HG02970 (cell line): ENCODE measurements around the gene UGT1A6.

ENCODE experiments used
- ATAC-seq: cut with Tn5 transposase; IDR thresholded peaks from one replicate; pipeline ENCODE4 v1.9.1; 2021; ENCODE audit warnings: mild to moderate bottlenecking, moderate library complexity, moderate number of reproducible peaks; ENCODE audit not compliant: unreplicated experiment, low FRiP score

UGT1A6 gene

DNA sequence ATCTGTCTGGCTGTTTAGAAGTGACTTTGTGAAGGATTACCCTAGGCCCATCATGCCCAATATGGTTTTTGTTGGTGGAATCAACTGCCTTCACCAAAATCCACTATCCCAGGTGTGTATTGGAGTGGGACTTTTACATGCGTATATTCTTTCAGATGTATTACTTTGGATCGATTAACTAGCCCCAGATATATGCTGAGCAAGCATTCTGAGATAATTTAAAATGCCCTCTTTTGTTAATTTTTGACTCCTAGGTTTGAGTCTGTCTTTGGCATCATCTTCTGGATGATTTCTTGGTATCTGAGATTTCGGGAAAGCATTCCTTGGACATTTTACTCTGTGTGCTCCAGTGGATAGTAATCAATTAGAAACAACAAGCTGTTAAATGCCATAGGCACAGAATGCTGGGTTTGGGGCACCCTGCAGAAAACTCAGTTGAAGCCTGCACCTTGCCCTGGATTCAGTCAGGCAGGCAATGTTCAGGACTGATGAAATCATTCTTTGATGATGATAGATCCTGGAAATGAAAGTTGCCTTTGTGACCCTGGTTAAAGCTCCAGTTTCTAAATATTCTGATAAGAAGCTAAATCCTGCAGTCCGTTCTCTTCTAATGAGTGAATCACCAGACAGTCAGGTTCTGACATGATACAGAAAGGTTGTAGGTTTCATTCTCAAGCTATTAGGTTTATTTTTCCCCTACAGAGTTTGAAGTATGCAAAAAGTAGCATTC, 68.5 kb downstream of the UGT1A6 start:
- no peak for ATAC-seq

- ATAC-seq, result no peak
Observed at GRCh38 chr2:233764264-233764663, 71.6 kb downstream of the UGT1A6 start.

DNA sequence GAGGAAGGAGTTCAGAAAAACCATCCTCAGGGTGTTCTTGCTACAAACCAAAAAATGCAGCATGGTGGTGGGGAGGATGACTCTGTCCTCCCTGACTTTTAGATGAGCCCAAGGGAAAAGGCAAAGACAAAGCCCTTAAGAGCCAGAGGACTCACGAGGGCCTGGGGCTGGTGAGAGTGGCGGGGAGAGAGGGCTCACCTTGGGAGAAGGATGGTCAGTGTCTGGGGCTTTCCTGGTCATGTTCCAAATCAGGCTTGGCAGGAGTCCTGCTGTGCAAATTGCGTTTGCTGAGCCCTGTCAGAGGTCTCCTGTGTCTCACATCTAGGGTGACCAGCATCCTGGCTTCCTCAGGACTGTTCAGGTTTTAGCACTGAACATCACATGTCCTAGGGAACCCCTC, 72.1 kb downstream of the UGT1A6 start:
- ATAC-seq, result no peak

- no peak for ATAC-seq
Observed at GRCh38 chr2:233766416-233766815, 73.7 kb downstream of the UGT1A6 start.

DNA sequence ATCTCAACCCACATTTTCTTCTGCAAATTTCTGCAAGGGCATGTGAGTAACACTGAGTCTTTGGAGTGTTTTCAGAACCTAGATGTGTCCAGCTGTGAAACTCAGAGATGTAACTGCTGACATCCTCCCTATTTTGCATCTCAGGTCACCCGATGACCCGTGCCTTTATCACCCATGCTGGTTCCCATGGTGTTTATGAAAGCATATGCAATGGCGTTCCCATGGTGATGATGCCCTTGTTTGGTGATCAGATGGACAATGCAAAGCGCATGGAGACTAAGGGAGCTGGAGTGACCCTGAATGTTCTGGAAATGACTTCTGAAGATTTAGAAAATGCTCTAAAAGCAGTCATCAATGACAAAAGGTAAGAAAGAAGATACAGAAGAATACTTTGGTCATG, 75.4 kb downstream of the UGT1A6 start:
- no peak for ATAC-seq

DNA sequence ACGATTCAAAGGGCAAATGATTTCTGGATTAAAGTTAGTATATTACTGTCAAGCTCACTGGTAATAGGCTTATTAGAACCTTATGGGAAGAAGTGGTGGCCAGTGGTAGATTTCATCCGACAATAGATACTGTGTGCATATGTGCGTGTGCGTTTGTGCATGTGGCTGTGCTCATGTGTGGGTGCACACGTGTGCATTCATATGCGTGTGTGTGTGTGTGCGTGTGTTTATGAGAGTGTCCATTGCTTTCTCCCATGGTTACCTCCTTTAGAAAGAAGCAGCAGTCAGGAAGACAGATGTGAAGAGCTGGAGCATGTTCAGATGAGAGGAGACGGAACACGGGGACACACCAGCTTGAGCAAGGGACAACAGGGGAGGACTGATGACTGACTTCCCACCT, 76.6 kb downstream of the UGT1A6 start:
- no peak for ATAC-seq

DNA sequence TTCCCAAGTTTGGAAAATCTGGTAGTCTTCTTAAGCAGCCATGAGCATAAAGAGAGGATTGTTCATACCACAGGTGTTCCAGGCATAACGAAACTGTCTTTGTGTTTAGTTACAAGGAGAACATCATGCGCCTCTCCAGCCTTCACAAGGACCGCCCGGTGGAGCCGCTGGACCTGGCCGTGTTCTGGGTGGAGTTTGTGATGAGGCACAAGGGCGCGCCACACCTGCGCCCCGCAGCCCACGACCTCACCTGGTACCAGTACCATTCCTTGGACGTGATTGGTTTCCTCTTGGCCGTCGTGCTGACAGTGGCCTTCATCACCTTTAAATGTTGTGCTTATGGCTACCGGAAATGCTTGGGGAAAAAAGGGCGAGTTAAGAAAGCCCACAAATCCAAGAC, 79.5 kb downstream of the UGT1A6 start:
- ATAC-seq, result no peak

GRCh38 chr2:233772583-233772982, 79.9 kb downstream of the UGT1A6 start:
- no peak for ATAC-seq

DNA sequence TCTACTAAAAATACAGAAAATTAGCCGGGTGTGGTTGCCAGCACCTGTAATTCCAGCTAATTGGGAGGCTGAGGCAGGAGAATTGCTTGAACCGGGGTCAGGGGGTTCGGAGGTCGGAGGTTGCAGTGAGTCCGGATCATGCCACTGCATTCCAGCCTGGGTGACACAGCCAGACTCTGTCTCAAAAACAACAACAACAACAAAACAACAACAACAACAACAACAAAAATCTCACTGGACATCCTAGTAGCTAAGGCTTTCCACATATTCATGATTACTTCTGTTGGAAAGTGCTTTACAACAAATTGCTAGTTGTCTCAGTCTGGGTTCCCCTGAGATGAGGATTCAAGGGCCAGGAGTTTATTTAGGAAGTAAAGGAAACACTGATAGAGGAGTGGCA, 81.2 kb downstream of the UGT1A6 start:
- ATAC-seq, result no peak

- no peak for ATAC-seq
Observed at GRCh38 chr2:233775414-233775813, 82.7 kb downstream of the UGT1A6 start.

GRCh38 chr2:233778030-233778429, 85.3 kb downstream of the UGT1A6 start, which contains the start of gene MROH2A:
TSS of gene MROH2A (plus strand) at chr2:233778330. CDS start at chr2:233779359, 1,029 bp downstream.
- no peak for ATAC-seq

- no peak for ATAC-seq
Observed at GRCh38 chr2:233779722-233780121, 87.0 kb downstream of the UGT1A6 start.

- no peak for ATAC-seq
Observed at GRCh38 chr2:233780771-233781170, 88.1 kb downstream of the UGT1A6 start.

- ATAC-seq, result no peak
Observed at GRCh38 chr2:233789554-233789953, 96.9 kb downstream of the UGT1A6 start.

GRCh38 chr2:233791151-233791882, 98.6 kb downstream of the UGT1A6 start:
- ATAC-seq, result no peak

GRCh38 chr2:233791883-233792329, 99.2 kb downstream of the UGT1A6 start:
- ATAC-seq, result no peak

- no peak for ATAC-seq
Observed at GRCh38 chr2:233792720-233793119, 100.0 kb downstream of the UGT1A6 start.

GRCh38 chr2:233793465-233794127, 100.9 kb downstream of the UGT1A6 start:
- ATAC-seq, result no peak

- no peak for ATAC-seq
Observed at GRCh38 chr2:233794128-233794658, 101.5 kb downstream of the UGT1A6 start.

DNA sequence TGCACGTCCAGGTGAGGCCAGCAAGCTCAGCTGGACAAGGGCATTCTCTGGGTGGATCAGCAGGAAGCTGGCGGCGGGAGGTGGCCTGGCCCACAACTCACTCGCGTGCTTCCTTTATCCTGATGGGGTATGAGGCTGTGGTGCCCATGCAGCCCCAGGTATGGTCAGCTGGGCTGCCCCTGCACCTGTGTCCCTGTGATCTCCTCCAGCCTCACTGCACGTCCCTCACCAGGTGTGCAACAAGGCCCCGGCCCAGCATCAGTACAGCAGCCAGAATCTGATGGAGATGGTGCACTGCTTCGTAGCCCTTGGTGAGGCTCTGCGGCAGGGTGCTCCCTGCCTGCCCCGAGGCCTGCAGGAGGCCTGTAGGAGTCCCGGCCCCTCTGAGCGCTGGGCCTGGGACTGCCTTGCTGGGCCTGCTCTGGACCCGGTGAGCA, 103.1 kb downstream of the UGT1A6 start:
- no peak for ATAC-seq

- no peak for ATAC-seq
Observed at GRCh38 chr2:233796254-233796653, 103.6 kb downstream of the UGT1A6 start.
